ENCODE measurements around the gene NADSYN1. TPM values are rescaled to one million over a fixed set of nuclear protein-coding genes. Genes with fewer than 3 reads are reported as not detected.

NADSYN1 gene
- total and polyA plus RNA-seq, 2 of the 13 experiments (the other 11 are each of a cell fraction or from before 2014, with no cell fraction given): 35.7 to 51.5 TPM

DNA sequence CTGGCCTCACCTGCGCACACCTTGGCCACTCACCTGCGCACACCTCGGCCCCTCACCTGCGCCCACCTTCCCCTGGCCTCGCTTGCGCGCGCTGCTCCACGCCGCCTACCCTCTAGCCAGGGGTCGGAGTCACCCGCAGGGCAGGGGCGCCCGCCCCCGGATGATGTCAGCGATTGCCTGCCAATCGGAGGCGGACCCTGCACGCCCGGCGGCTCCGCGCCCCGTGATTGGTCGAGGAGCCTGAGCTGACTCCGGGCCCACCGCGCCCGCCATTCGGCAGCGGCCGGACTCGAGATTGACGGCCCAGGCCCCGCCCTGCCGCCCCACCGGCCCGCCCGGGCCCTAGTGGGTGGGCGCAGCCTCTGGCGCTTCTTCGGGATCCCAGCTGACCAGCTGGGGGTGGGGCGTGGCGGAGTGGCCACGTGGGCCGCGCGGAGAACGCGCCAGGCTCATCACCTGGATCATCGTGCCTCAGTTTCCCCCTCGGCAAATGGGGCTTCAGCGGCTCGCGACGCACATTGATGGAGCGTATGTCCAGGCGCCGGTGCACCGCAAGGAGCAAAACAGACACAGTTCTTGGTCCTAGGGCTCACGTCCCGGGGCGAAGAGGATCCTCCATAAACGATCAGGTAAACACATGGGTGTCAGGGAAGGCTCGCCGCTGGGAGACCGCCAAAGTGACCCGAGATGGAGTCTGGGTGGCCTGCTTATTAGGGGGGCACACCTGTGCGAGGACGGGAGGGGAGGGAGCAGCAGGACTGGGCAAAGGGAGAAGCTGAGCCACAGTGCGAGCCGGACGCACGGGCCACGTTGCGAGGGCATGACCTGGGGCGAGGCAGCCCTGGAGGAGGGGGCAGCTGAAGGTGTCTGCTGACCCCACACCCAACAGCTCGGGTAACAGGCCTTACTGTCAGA, 4.5 kb upstream of the NADSYN1 start, which contains the start of gene DHCR7 (continued):
- TF ChIP-seq, protein P1, sequence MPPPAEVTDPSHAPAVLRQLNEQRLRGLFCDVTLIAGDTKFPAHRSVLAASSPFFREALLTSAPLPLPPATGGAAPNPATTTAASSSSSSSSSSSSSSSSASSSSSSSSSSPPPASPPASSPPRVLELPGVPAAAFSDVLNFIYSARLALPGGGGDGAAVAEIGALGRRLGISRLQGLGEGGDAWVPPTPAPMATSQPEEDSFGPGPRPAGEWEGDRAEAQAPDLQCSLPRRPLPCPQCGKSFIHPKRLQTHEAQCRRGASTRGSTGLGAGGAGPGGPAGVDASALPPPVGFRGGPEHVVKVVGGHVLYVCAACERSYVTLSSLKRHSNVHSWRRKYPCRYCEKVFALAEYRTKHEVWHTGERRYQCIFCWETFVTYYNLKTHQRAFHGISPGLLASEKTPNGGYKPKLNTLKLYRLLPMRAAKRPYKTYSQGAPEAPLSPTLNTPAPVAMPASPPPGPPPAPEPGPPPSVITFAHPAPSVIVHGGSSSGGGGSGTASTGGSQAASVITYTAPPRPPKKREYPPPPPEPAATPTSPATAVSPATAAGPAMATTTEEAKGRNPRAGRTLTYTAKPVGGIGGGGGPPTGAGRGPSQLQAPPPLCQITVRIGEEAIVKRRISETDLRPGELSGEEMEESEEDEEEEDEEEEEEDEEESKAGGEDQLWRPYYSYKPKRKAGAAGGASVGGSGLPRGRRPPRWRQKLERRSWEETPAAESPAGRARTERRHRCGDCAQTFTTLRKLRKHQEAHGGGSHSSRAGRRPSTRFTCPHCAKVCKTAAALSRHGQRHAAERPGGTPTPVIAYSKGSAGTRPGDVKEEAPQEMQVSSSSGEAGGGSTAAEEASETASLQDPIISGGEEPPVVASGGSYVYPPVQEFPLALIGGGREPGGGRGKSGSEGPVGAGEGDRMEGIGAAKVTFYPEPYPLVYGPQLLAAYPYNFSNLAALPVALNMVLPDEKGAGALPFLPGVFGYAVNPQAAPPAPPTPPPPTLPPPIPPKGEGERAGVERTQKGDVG (CRISPR knock-in tag; IDR thresholded peaks at IDR 0.05; ENCODE audit: borderline replicate concordance): no peak; the same call in 1 of the 2 replicates
- TF ChIP-seq ZNF563 (CRISPR knock-in tag; IDR thresholded peaks at IDR 0.05) (peak; percentile 60; the same call in 1 of the 2 replicates), ZNF136 (CRISPR knock-in tag; IDR thresholded peaks at IDR 0.05; ENCODE audit: low read depth) (peak; percentile 83; the same call in 1 of the 2 replicates), MATR3 (CRISPR knock-in tag; IDR thresholded peaks at IDR 0.05) (no peak), ZNF782 (CRISPR knock-in tag; IDR thresholded peaks at IDR 0.05; ENCODE audit: borderline replicate concordance) (peak; percentile 37; the same call in 1 of the 2 replicates), ZSCAN9 (CRISPR knock-in tag; IDR thresholded peaks at IDR 0.05; ENCODE audit: borderline replicate concordance) (no peak), MZF1 (CRISPR knock-in tag; IDR thresholded peaks at IDR 0.05; ENCODE audit: borderline replicate concordance) (no peak), PCBP1 (IDR thresholded peaks at IDR 0.05; ENCODE audit: borderline replicate concordance, low read depth, low read length) (no peak), XRCC5 (optimal IDR thresholded peaks at IDR 0.05; ENCODE audit: low read length) (no peak), PRDM15 (CRISPR knock-in tag; IDR thresholded peaks at IDR 0.05) (no peak), REXO4 (CRISPR knock-in tag; IDR thresholded peaks at IDR 0.05; ENCODE audit: borderline replicate concordance) (no peak), HOXA5 (CRISPR knock-in tag; IDR thresholded peaks at IDR 0.05) (no peak; the same call in 1 of the 2 replicates), BATF2 (CRISPR knock-in tag; IDR thresholded peaks at IDR 0.05) (peak; percentile 67; the same call in 1 of the 2 replicates), KAT7 (CRISPR knock-in tag; IDR thresholded peaks at IDR 0.05; ENCODE audit: borderline replicate concordance) (peak; percentile 77; the same call in 1 of the 2 replicates), ZNF776 (CRISPR knock-in tag; IDR thresholded peaks at IDR 0.05) (no peak; the same call in 1 of the 2 replicates), MXD4 (CRISPR knock-in tag; IDR thresholded peaks at IDR 0.05) (peak; percentile 99)
- TF ChIP-seq, protein P2, sequence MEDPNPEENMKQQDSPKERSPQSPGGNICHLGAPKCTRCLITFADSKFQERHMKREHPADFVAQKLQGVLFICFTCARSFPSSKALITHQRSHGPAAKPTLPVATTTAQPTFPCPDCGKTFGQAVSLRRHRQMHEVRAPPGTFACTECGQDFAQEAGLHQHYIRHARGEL (CRISPR knock-in tag; IDR thresholded peaks at IDR 0.05): no peak
- TF ChIP-seq, protein P3, sequence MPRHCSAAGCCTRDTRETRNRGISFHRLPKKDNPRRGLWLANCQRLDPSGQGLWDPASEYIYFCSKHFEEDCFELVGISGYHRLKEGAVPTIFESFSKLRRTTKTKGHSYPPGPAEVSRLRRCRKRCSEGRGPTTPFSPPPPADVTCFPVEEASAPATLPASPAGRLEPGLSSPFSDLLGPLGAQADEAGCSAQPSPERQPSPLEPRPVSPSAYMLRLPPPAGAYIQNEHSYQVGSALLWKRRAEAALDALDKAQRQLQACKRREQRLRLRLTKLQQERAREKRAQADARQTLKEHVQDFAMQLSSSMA (CRISPR knock-in tag; IDR thresholded peaks at IDR 0.05): peak; percentile 35; the same call in 1 of the 2 replicates
